Measurements from ENCODE around the gene DNASE1L1. TPM values are rescaled to one million over a fixed set of nuclear protein-coding genes. Genes with fewer than 3 reads are reported as not detected.
A peak's percentile ranks its signal among the peaks of the same experiment; 100 is the strongest.

The DNASE1L1 gene
- total RNA-seq, 2 donors from 2014 or later, result 36.8 to 70.7 TPM

DNA sequence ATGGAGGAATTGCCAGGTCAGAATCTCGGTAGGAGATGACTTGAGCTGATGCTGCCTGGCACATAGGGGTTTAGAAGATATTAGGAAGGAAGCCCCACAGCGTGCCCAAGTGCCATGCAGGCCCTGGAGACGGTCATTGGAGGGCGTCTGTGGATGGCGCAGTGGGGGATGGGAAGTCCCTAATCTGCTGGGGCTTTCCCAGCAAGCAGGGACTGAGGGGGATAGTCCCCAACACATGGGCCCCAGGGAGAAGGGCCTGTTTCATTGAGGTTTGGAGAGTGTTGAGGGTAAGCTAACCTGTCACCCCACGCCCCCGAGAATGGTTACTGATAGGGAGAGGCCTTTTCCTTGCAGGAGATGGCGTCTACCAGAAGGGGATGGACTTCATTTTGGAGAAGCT, 10.1 kb upstream of the DNASE1L1 start:
- WGBS, result 86% methylated on average over 7 of the region's 8 CpGs
- TF ChIP-seq CTCF (IDR thresholded peaks at IDR 0.05) (no peak), POLR2AphosphoS5 (IDR thresholded peaks at IDR 0.05) (no peak), POLR2A (IDR thresholded peaks at IDR 0.05) (no peak)
- H3K27ac ChIP-seq, result no peak overlapping the region

DNA sequence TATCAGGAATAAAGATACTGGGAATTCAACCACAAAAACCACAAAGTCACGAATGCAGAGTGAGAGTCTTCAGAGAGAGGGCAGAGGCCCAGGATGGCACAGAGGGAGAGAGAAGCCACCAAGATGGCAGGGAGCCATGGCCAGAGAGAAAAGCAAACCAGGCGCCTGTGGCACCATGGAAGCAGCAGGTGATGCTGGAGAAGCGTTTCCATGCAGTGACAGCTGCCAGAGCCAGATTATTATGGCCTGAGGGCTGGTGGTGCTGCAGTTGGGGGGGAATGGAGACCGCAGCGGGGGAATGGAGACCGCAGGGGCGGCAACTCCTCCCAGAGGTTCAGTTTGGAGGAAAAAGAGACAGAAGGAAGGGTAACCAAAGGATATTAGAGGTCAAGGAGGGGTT, 8.1 kb upstream of the DNASE1L1 start:
- no peak overlapping the region for H3K27ac ChIP-seq
- WGBS, result 55% methylated on average over 7 of the region's 7 CpGs
- TF ChIP-seq POLR2A (IDR thresholded peaks at IDR 0.05), result no peak
- TF ChIP-seq CTCF (IDR thresholded peaks at IDR 0.05), result no peak
- no peak for TF ChIP-seq POLR2AphosphoS5 (IDR thresholded peaks at IDR 0.05)
- no peaks in the 10 kb centered on the region for H3K9me3 ChIP-seq
- no peaks in the 10 kb centered on the region for H3K27me3 ChIP-seq (replicated peaks; ENCODE audit: insufficient read depth)
- no peak for DNase-seq (ENCODE audit: low spot score)
- no peaks in the 10 kb centered on the region for H3K4me1 ChIP-seq (replicated peaks)
- H3K4me3 ChIP-seq, result no peak overlapping the region
- intact Hi-C loops (cut with DNase I), result no loop called here
- H3K36me3 ChIP-seq, result no peaks in the 10 kb centered on the region

More for the DNA sequence above, 10.1 kb upstream of the DNASE1L1 start:
- no peak for DNase-seq (ENCODE audit: low spot score)
- H3K4me1 ChIP-seq (replicated peaks), result no peaks in the 10 kb centered on the region
- intact Hi-C loops (cut with DNase I), result no loop called here
- no peaks in the 10 kb centered on the region for H3K27me3 ChIP-seq (replicated peaks; ENCODE audit: insufficient read depth)
- no peaks in the 10 kb centered on the region for H3K36me3 ChIP-seq
- H3K9me3 ChIP-seq, result no peaks in the 10 kb centered on the region
- no peak overlapping the region for H3K4me3 ChIP-seq

- TF ChIP-seq CTCF (IDR thresholded peaks at IDR 0.05) (no peak), POLR2A (IDR thresholded peaks at IDR 0.05) (no peak), POLR2AphosphoS5 (IDR thresholded peaks at IDR 0.05) (no peak)
- intact Hi-C loops (cut with DNase I), result no loop called here
- Histone ChIP-seq H3K27ac (no peak overlapping the region), H3K36me3 (no peaks in the 10 kb centered on the region), H3K4me3 (no peak overlapping the region), H3K9me3 (no peaks in the 10 kb centered on the region), H3K4me1 (replicated peaks) (no peaks in the 10 kb centered on the region), H3K27me3 (replicated peaks; ENCODE audit: insufficient read depth) (no peaks in the 10 kb centered on the region)
- WGBS, result 92% methylated on average over 2 of the region's 8 CpGs
- no peak for DNase-seq (ENCODE audit: low spot score)
Observed at GRCh38 chrX:154413142-154413541, 4.1 kb upstream of the DNASE1L1 start.

- H3K27ac ChIP-seq, result peak overlapping the region; percentile 88 to 92
- 0% methylated on average over 1 of the region's 4 CpGs for WGBS
- no peaks in the 10 kb centered on the region for H3K27me3 ChIP-seq (replicated peaks; ENCODE audit: insufficient read depth)
- no peaks in the 10 kb centered on the region for H3K36me3 ChIP-seq
- no peak for TF ChIP-seq CTCF (IDR thresholded peaks at IDR 0.05)
- TF ChIP-seq POLR2A (IDR thresholded peaks at IDR 0.05), result no peak
- no peak for TF ChIP-seq POLR2AphosphoS5 (IDR thresholded peaks at IDR 0.05)
- H3K4me3 ChIP-seq, result no peak overlapping the region
- DNase-seq (ENCODE audit: low spot score), result no peak
- H3K4me1 ChIP-seq (replicated peaks), result no peaks in the 10 kb centered on the region
- intact Hi-C loops (cut with DNase I), result no loop called here
- H3K9me3 ChIP-seq, result no peaks in the 10 kb centered on the region
Observed at GRCh38 chrX:154412468-154412867, 3.4 kb upstream of the DNASE1L1 start.

DNA sequence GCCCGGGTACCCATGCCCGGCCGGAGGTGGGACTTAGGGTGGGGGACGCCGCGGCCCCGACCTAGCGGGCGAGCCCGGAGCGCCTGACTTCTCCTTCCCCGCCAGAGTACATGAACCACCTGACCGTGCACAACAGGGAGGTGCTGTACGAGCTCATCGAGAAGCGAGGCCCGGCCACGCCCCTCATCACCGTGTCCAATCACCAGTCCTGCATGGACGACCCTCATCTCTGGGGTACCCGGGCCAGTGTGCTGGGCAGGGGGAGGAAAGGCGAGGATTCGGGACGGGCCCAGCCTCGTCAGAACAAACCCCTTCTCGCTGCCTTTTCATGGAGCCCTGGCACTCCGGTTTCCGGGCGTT, 2.9 kb upstream of the DNASE1L1 start:
- Histone ChIP-seq H3K36me3 (no peaks in the 10 kb centered on the region), H3K27me3 (replicated peaks; ENCODE audit: insufficient read depth) (no peaks in the 10 kb centered on the region), H3K9me3 (no peaks in the 10 kb centered on the region), H3K27ac (peak overlapping the region; percentile 88 to 92), H3K4me3 (peak overlapping the region; percentile 63 to 64), H3K4me1 (replicated peaks) (no peaks in the 10 kb centered on the region)
- 0% methylated on average over 14 of the region's 29 CpGs for WGBS
- peak; percentile 53 for DNase-seq (ENCODE audit: low spot score)
- TF ChIP-seq CTCF (IDR thresholded peaks at IDR 0.05), result no peak
- peak; percentile 68 for TF ChIP-seq POLR2A (IDR thresholded peaks at IDR 0.05)
- TF ChIP-seq POLR2AphosphoS5 (IDR thresholded peaks at IDR 0.05), result peak; percentile 63
- intact Hi-C loops (cut with DNase I), result loop anchor here (1.0 kb wide), 1 partner anchor 115 kb away; no protein-coding TSS in a partner anchor

All from prostate gland (tissue), 2 donors.